ENCODE measurements around the gene TFG. TPM values are rescaled to one million over a fixed set of nuclear protein-coding genes. Genes with fewer than 3 reads are reported as not detected.

Gene TFG
- total RNA-seq, 1 donor from 2014 or later = 44.5 TPM

- Mint-ChIP-seq H3K36me3 (ENCODE audit: low read depth) (no peaks in the 10 kb centered on the region), H3K4me1 (no peaks in the 10 kb centered on the region), H3K27ac (no peak overlapping the region), H3K9me3 (peaks cover 9% of the 10 kb centered on the region), H3K27me3 (peaks cover 2% of the 10 kb centered on the region), H3K4me3 (no peak overlapping the region)
- intact Hi-C loops (cut with micrococcal nuclease) = no loop called here
- DNase-seq (no peak), ATAC-seq (ENCODE audit: low read depth) (no peak)
- no peak for TF ChIP-seq CTCF (IDR thresholded peaks at IDR 0.05)
- CTCF ChIA-PET = no interaction called here
- POLR2A ChIA-PET = no interaction called here
Measured at GRCh38 chr3:100782906-100783305, 73.6 kb downstream of the TFG start.

- Mint-ChIP-seq H3K27me3 (peaks cover 2% of the 10 kb centered on the region), H3K4me1 (no peaks in the 10 kb centered on the region), H3K36me3 (ENCODE audit: low read depth) (no peaks in the 10 kb centered on the region), H3K27ac (no peak overlapping the region), H3K4me3 (no peak overlapping the region), H3K9me3 (peaks cover 9% of the 10 kb centered on the region)
- ATAC-seq (ENCODE audit: low read depth) (no peak), DNase-seq (no peak)
- intact Hi-C loops (cut with micrococcal nuclease) = no loop called here
- POLR2A ChIA-PET = no interaction called here
- CTCF ChIA-PET = no interaction called here
- no peak for TF ChIP-seq CTCF (IDR thresholded peaks at IDR 0.05)
Measured at GRCh38 chr3:100783619-100784018, 74.3 kb downstream of the TFG start.

- H3K4me3 Mint-ChIP-seq = no peak overlapping the region
- no peak for TF ChIP-seq CTCF (IDR thresholded peaks at IDR 0.05)
- POLR2A ChIA-PET = no interaction called here
Measured at GRCh38 chr3:100789579-100789978, 80.3 kb downstream of the TFG start.

GRCh38 chr3:100796556-100796955, 87.3 kb downstream of the TFG start:
- no peak for ATAC-seq (ENCODE audit: low read depth)
- no peak for TF ChIP-seq CTCF (IDR thresholded peaks at IDR 0.05)
- Mint-ChIP-seq H3K9me3 (no peaks in the 10 kb centered on the region), H3K27ac (no peak overlapping the region), H3K36me3 (ENCODE audit: low read depth) (no peaks in the 10 kb centered on the region), H3K4me1 (no peaks in the 10 kb centered on the region), H3K4me3 (no peak overlapping the region), H3K27me3 (no peaks in the 10 kb centered on the region)
- CTCF ChIA-PET = interaction anchor here (0.6 to 1.0 kb wide), 2 partner anchors 333 to 334 kb away, joined by 3 to 4 read pairs; no protein-coding TSS in a partner anchor
- POLR2A ChIA-PET = no interaction called here
- intact Hi-C loops (cut with micrococcal nuclease) = no loop called here
- no peak for DNase-seq

More at GRCh38 chr3:100789579-100789978, 80.3 kb downstream of the TFG start:
- Mint-ChIP-seq H3K4me1 (no peaks in the 10 kb centered on the region), H3K36me3 (ENCODE audit: low read depth) (no peaks in the 10 kb centered on the region), H3K27ac (no peak overlapping the region), H3K27me3 (no peaks in the 10 kb centered on the region), H3K9me3 (peaks cover 8% of the 10 kb centered on the region)
- intact Hi-C loops (cut with micrococcal nuclease) = no loop called here
- CTCF ChIA-PET = no interaction called here
- DNase-seq (no peak), ATAC-seq (ENCODE audit: low read depth) (no peak)

GRCh38 chr3:100798012-100798411, 88.7 kb downstream of the TFG start:
- intact Hi-C loops (cut with micrococcal nuclease) = no loop called here

More at GRCh38 chr3:100798012-100798411, 88.7 kb downstream of the TFG start:
- TF ChIP-seq CTCF (IDR thresholded peaks at IDR 0.05) = no peak
- H3K4me1 Mint-ChIP-seq = no peaks in the 10 kb centered on the region
- CTCF ChIA-PET = no interaction called here
- no peak overlapping the region for H3K4me3 Mint-ChIP-seq
- H3K27me3 Mint-ChIP-seq = no peaks in the 10 kb centered on the region
- H3K36me3 Mint-ChIP-seq (ENCODE audit: low read depth) = no peaks in the 10 kb centered on the region
- ATAC-seq (ENCODE audit: low read depth) (no peak), DNase-seq (no peak)
- POLR2A ChIA-PET = no interaction called here
- H3K27ac Mint-ChIP-seq = no peak overlapping the region
- no peaks in the 10 kb centered on the region for H3K9me3 Mint-ChIP-seq

Other genes starting within 250 kb of the TFG start
- 0.10 and 0.13 TPM in 2 replicates for gene TMEM45A, start 216.9 kb upstream of the TFG start, total RNA-seq
- gene ADGRG7, start 99.9 kb upstream of the TFG start, total RNA-seq = not detected in 2 replicates